Prostate gland (tissue), 2 donors: Measurements from ENCODE around the gene SUFU. TPM values are rescaled to one million over a fixed set of nuclear protein-coding genes. Genes with fewer than 3 reads are reported as not detected.

ENCODE experiments used
- DNase-seq: peaks from one replicate; pipeline ENCODE4 v3.0.0-alpha.2; 2019; ENCODE audit warnings: low spot score
- H3K27ac ChIP-seq, 2 donors: fragments of 200-600 bp; sonication (generic); 2 replicates each; pipeline ENCODE4 v1.5.1; 2017 to 2019
- H3K27me3 ChIP-seq: fragments of 200-600 bp; sonication (generic); replicated peaks from 2 replicates; pipeline ENCODE4 v1.5.1; 2019; ENCODE audit not compliant: insufficient read depth
- H3K36me3 ChIP-seq, 2 donors: fragments of 200-600 bp; sonication (generic); 1 replicate in 1 of 2; 2 replicates in 1 of 2; pipeline versions ENCODE4 v1.5.1 to v1.8.1; 2017 to 2019
- H3K4me1 ChIP-seq: fragments of 200-600 bp; sonication (generic); replicated peaks from 2 replicates; pipeline ENCODE4 v1.5.1; 2019
- H3K4me3 ChIP-seq, 2 donors: fragments of 200-600 bp; sonication (generic); 2 replicates each; pipeline ENCODE4 v1.5.1; 2017 to 2019
- H3K9me3 ChIP-seq: fragments of 200-600 bp; sonication (generic); 2 replicates; pipeline ENCODE4 v1.5.1; 2017
- POLR2A ChIP-seq: fragments of 450-650 bp; IDR thresholded peaks from one replicate; pipeline ENCODE4 v1.6.1; 2016; ENCODE audit warnings: antibody characterized with exemption, mild to moderate bottlenecking
- POLR2AphosphoS5 ChIP-seq: sonication (generic); formaldehyde crosslinking; IDR thresholded peaks from one replicate; pipeline ENCODE4 v1.6.1; 2017; ENCODE audit warnings: antibody characterized with exemption
- WGBS: methylation state at CpG from one replicate; pipeline ENCODE4 v1.1.5; 2018; 5-methylcytosine and 5-hydroxymethylcytosine counted together
- intact Hi-C: fragments of 100-400 bp; cut with DNase I; formaldehyde crosslinking; loops from one replicate; pipeline ENCODE4 v1.14.2; 2022
- total RNA-seq, 2 donors: library from RNA; depleted of rRNA; stranded (reverse); fragments of >200 nt; gene quantifications; one replicate each; pipeline ENCODE4 v1.1.0, GENCODE V29; 2016
- TF ChIP-seq, protein P1 (sequence below), 4 experiments: fragments of 200-600 bp in 2 of 4; fragments of 450-650 bp in 2 of 4; sonication (generic) in 2 of 4; IDR thresholded peaks; 1 replicate in 3 of 4; 2 replicates in 1 of 4; pipeline ENCODE4 v1.5.1; 2016 to 2019; ENCODE audit warnings: antibody characterized with exemption in 4 of 4, mild to moderate bottlenecking in 2 of 4, moderate library complexity in 2 of 4

SUFU gene
- total RNA-seq, 2 donors from 2014 or later = 17.4 to 20.4 TPM

DNA sequence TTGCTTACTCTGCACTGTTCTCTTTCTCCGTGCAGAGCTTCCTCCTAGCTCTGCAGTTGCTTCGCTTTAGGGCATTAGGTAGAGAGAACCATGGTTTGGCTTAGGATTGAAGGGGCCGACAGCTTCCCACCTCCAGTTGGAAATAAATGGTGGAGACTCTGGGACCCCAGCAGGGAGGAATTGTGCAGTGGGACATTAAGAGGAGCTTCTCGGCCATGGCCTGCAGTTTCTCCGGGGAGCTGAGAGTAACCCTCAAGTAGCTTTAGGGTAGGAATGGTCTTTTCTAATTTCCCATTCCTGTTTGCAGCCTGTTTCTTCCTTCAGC, 1.2 kb downstream of the SUFU start:
- Histone ChIP-seq H3K9me3 (no peaks in the 10 kb centered on the region), H3K4me3 (peak overlapping the region; percentile 88 to 95), H3K27ac (peak overlapping the region; percentile 87 to 88), H3K4me1 (peaks cover 14% of the 10 kb centered on the region), H3K27me3 (no peaks in the 10 kb centered on the region), H3K36me3 (no peaks in the 10 kb centered on the region)
- intact Hi-C loops = loop anchor here (2.0 to 10.0 kb wide), 3 partner anchors 80 to 110 kb away; partner anchors contain the start of gene NFKB2
- TF ChIP-seq POLR2AphosphoS5 (peak; percentile 54), POLR2A (no peak)
- DNase-seq = no peak
- 2% methylated on average over 5 of the region's 5 CpGs for WGBS

DNA sequence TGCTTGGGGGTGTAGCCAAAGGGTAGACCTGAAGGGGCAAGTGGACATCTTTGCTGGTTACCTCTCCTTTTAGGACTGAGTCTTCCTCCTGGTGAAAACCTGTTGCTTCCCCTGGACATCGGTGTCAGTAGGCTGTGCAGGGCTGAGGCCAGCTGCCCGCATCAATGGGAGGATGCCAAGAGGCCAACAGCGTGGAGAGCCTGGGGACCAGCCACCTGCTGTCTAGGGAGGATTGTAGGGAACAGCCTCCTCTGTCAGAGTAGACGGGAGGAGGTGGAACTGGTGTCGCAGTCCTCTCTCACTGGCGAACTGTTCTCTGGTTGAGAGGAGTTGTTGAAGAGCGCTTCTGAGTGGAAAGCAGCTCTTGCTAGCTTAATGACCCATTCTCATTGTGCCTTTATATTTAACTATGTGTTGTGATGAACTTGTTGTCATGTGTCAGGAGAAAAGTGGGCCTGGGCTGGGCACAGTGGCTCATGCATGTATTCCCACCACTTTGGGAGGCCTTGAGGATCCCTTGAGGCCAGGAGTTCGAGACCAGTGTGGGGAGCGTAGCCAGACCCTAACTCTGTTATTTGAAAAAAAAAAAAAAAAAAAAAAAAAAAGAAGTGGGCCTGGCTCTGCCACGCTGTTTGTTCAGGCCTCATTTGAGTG, 1.8 kb downstream of the SUFU start:
- Histone ChIP-seq H3K9me3 (no peaks in the 10 kb centered on the region), H3K27ac (peak overlapping the region; percentile 87 to 88), H3K4me1 (peaks cover 14% of the 10 kb centered on the region), H3K36me3 (no peaks in the 10 kb centered on the region), H3K27me3 (no peaks in the 10 kb centered on the region), H3K4me3 (peak overlapping the region in 1 of 2 donors; percentile 95)
- TF ChIP-seq POLR2A (no peak), POLR2AphosphoS5 (no peak)
- TF ChIP-seq, protein P1, sequence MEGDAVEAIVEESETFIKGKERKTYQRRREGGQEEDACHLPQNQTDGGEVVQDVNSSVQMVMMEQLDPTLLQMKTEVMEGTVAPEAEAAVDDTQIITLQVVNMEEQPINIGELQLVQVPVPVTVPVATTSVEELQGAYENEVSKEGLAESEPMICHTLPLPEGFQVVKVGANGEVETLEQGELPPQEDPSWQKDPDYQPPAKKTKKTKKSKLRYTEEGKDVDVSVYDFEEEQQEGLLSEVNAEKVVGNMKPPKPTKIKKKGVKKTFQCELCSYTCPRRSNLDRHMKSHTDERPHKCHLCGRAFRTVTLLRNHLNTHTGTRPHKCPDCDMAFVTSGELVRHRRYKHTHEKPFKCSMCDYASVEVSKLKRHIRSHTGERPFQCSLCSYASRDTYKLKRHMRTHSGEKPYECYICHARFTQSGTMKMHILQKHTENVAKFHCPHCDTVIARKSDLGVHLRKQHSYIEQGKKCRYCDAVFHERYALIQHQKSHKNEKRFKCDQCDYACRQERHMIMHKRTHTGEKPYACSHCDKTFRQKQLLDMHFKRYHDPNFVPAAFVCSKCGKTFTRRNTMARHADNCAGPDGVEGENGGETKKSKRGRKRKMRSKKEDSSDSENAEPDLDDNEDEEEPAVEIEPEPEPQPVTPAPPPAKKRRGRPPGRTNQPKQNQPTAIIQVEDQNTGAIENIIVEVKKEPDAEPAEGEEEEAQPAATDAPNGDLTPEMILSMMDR (IDR thresholded peaks at IDR 0.05) = no peak
- intact Hi-C loops = loop anchor here (2.0 to 10.0 kb wide), 3 partner anchors 79 to 111 kb away; partner anchors contain the start of gene NFKB2
- WGBS = 74% methylated on average over 10 of the region's 10 CpGs
- no peak for DNase-seq

DNA sequence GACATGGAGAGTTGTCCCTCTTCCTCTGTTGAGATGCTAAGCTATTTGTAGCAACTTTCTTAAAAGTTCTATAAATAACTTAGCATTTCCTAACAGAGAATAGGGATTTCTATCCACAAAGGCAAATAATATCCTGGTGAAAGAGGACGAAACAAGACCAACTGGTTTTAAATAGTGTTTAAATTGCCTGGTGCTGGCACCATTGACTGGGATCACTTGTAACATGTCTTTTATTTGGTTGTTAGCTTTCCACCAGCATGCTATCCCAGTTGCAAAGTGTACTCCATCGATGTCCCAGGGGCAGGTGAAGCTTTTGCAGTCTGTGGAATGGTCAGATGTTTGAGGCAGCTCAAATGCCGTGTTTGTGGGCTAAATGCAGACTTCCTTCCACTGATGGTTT, 3.7 kb downstream of the SUFU start:
- Histone ChIP-seq H3K4me3 (no peak overlapping the region), H3K27me3 (no peaks in the 10 kb centered on the region), H3K4me1 (peaks cover 19% of the 10 kb centered on the region), H3K9me3 (no peaks in the 10 kb centered on the region), H3K27ac (peak overlapping the region in 1 of 2 donors; percentile 88), H3K36me3 (no peaks in the 10 kb centered on the region)
- intact Hi-C loops = loop anchor here (5.0 to 10.0 kb wide), 2 partner anchors 90 to 113 kb away; partner anchors contain the start of gene NFKB2
- no peak for TF ChIP-seq POLR2A
- peak; percentile 86 for TF ChIP-seq POLR2AphosphoS5
- WGBS = 40% methylated on average over 3 of the region's 3 CpGs
- peak; percentile 72 for DNase-seq

DNA sequence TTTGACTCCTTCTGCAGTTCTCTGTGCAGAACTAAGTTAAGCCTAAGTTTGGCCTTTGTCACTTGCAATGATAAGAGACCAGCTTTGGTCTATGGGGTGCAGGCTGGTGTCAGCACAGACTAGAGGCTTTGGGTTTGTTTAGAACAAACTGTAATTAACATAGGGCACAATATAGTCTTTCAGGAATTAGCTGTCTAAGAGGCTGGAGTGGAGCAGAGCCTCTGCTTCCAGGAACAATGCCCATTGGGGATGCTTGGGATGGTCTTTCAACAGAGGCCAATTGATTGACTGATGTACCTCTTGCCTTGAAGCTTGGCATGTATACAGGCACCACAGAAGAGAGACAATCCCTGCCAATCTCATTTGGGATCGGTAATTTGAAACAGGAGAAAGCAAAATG, 4.7 kb downstream of the SUFU start:
- peak overlapping the region in 1 of 2 donors; percentile 59 for H3K27ac ChIP-seq
- H3K4me1 ChIP-seq = peaks cover 19% of the 10 kb centered on the region
- H3K9me3 ChIP-seq = no peaks in the 10 kb centered on the region
- H3K36me3 ChIP-seq = no peaks in the 10 kb centered on the region
- no peak for DNase-seq
- H3K27me3 ChIP-seq = no peaks in the 10 kb centered on the region
- no peak for TF ChIP-seq POLR2A
- TF ChIP-seq, protein P1 (IDR thresholded peaks at IDR 0.05) = no peak
- TF ChIP-seq POLR2AphosphoS5 = no peak
- H3K4me3 ChIP-seq = no peak overlapping the region
- WGBS = 70% methylated on average over 1 of the region's 1 CpG
- intact Hi-C loops = loop anchor here (5.0 to 10.0 kb wide), 2 partner anchors 89 to 114 kb away; partner anchors contain the start of gene NFKB2

DNA sequence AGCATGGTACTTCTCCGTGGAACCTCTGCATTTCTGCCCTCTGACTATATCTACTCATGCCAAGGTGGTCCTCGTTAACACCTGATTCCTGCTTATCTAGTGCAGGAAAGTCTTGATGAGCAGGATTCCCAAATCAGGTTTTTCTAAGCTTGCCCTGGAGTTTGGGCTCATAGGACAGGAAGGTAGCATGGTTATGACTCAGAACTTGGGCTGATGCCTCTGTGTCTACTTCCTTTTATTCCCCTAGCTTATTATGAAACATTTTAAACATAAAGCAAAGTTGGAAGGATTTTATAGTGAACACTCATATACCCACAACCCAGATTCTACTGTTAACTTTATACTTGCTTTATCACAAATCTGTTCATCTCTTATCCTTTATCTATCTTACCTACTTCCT, 5.6 kb downstream of the SUFU start:
- TF ChIP-seq POLR2AphosphoS5 = peak; percentile 31
- TF ChIP-seq, protein P1 (IDR thresholded peaks at IDR 0.05) = no peak
- Histone ChIP-seq H3K4me1 (peaks cover 19% of the 10 kb centered on the region), H3K9me3 (no peaks in the 10 kb centered on the region), H3K27ac (peak overlapping the region in 1 of 2 donors; percentile 59), H3K4me3 (no peak overlapping the region), H3K36me3 (no peaks in the 10 kb centered on the region), H3K27me3 (no peaks in the 10 kb centered on the region)
- intact Hi-C loops = loop anchor here (5.0 to 10.0 kb wide), 2 partner anchors 88 to 115 kb away; partner anchors contain the start of gene NFKB2
- WGBS = 42% methylated on average over 2 of the region's 2 CpGs
- peak; percentile 28 for DNase-seq
